ENCODE results near the gene TSHZ3. TPM values are rescaled to one million over a fixed set of nuclear protein-coding genes. Genes with fewer than 3 reads are reported as not detected.

The TSHZ3 gene, protein sequence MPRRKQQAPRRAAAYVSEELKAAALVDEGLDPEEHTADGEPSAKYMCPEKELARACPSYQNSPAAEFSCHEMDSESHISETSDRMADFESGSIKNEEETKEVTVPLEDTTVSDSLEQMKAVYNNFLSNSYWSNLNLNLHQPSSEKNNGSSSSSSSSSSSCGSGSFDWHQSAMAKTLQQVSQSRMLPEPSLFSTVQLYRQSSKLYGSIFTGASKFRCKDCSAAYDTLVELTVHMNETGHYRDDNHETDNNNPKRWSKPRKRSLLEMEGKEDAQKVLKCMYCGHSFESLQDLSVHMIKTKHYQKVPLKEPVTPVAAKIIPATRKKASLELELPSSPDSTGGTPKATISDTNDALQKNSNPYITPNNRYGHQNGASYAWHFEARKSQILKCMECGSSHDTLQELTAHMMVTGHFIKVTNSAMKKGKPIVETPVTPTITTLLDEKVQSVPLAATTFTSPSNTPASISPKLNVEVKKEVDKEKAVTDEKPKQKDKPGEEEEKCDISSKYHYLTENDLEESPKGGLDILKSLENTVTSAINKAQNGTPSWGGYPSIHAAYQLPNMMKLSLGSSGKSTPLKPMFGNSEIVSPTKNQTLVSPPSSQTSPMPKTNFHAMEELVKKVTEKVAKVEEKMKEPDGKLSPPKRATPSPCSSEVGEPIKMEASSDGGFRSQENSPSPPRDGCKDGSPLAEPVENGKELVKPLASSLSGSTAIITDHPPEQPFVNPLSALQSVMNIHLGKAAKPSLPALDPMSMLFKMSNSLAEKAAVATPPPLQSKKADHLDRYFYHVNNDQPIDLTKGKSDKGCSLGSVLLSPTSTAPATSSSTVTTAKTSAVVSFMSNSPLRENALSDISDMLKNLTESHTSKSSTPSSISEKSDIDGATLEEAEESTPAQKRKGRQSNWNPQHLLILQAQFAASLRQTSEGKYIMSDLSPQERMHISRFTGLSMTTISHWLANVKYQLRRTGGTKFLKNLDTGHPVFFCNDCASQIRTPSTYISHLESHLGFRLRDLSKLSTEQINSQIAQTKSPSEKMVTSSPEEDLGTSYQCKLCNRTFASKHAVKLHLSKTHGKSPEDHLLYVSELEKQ
- total RNA-seq = 15.3 to 23.3 TPM (median 17.0 TPM) in 3 replicates
- long read RNA-seq, full-length matches to known transcripts = 4 of 14 reads
- long read RNA-seq, partial matches to known transcripts = 0 of 14 reads
- long read RNA-seq, other reads (novel, unspliced or antisense) = 10 of 14 reads

DNA sequence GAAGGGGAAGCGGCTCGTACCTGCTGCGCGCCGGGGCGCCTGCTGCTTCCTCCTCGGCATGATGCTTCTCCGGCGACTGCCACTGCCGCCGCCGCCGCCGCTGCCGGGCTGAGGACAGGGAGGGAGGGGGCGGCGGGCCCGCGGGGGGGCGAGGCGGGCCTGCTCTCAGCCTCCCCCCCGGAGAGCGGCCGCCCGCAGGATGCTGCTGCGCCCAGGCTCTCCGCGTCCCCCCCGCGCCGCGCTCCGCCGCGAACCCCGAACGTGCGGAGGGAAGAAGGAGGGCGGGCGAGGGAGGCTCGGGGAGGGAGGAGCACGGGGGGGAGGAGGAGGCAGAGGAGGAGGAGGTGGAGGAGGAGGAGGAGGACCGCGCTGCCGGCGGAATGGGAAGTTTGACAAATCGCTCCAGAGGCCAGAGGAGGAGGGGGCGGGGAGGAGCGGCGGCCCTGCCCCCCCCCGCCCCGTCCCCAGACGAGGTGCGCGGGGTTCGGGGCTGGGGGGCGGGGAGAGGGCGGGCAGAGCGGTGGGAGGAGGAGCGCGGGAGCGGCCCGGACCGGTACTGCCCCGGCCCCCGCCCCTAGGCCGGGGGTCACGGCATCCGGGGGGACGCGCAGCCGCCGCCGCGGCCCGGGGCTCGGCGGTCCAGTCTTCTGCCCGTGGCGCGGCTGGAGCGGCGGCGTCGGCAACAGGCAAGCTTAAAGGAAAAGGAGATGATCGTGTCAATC is at the start of gene TSHZ3:
Gene TSHZ3, minus strand, starts transcription at position 277 of the 722 bp plus-strand sequence. Its CDS starts 217 bp downstream, at position 60.
- TF ChIP-seq, protein P1, sequence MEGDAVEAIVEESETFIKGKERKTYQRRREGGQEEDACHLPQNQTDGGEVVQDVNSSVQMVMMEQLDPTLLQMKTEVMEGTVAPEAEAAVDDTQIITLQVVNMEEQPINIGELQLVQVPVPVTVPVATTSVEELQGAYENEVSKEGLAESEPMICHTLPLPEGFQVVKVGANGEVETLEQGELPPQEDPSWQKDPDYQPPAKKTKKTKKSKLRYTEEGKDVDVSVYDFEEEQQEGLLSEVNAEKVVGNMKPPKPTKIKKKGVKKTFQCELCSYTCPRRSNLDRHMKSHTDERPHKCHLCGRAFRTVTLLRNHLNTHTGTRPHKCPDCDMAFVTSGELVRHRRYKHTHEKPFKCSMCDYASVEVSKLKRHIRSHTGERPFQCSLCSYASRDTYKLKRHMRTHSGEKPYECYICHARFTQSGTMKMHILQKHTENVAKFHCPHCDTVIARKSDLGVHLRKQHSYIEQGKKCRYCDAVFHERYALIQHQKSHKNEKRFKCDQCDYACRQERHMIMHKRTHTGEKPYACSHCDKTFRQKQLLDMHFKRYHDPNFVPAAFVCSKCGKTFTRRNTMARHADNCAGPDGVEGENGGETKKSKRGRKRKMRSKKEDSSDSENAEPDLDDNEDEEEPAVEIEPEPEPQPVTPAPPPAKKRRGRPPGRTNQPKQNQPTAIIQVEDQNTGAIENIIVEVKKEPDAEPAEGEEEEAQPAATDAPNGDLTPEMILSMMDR (IDR thresholded peaks at IDR 0.05) = no peak
- peak within 1 kb of the TSS; percentile 72 for H3K27ac Mint-ChIP-seq (ENCODE audit: unreplicated experiment)
- peaks cover 18% of the 10 kb centered on the region for H3K27me3 Mint-ChIP-seq (ENCODE audit: low read depth)
- peaks cover 34% of the 10 kb centered on the region for H3K4me1 Mint-ChIP-seq (ENCODE audit: low read depth)
- DNase-seq (ENCODE audit: low spot score) = no peak
- no peaks in the 10 kb centered on the region for H3K36me3 Mint-ChIP-seq (ENCODE audit: low read depth)
- peak within 1 kb of the TSS; percentile 78 for H3K4me3 Mint-ChIP-seq (ENCODE audit: unreplicated experiment)
- H3K9me3 Mint-ChIP-seq (ENCODE audit: low read depth) = no peaks in the 10 kb centered on the region

DNA sequence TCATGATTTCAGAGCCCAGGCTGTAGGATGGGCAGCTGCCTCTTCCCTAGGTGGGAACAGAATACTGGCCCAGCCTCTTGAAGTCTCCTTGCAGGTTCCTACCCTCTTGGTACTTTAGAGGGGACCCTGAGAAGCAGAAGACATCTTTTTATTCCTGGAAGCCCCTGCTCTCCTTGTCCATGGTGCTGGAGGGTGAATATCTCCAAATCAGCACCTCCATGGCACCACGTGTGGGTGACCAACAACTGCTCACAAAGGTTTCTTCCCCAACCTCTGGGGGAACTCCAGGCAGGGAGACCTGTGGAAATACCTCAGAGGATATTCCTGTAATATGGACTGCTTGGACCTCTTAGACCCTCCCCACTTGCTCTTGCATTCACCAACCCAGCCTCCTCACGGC is 48.1 kb upstream of the TSHZ3 start:
- H3K9me3 Mint-ChIP-seq (ENCODE audit: low read depth) = no peaks in the 10 kb centered on the region
- no peak for DNase-seq (ENCODE audit: low spot score)
- no peak overlapping the region for H3K4me3 Mint-ChIP-seq (ENCODE audit: unreplicated experiment)
- TF ChIP-seq, protein P1 (IDR thresholded peaks at IDR 0.05) = no peak
- H3K36me3 Mint-ChIP-seq (ENCODE audit: low read depth) = no peaks in the 10 kb centered on the region
- no peaks in the 10 kb centered on the region for H3K4me1 Mint-ChIP-seq (ENCODE audit: low read depth)
- H3K27me3 Mint-ChIP-seq (ENCODE audit: low read depth) = peaks cover 39% of the 10 kb centered on the region
- no peak overlapping the region for H3K27ac Mint-ChIP-seq (ENCODE audit: unreplicated experiment)

DNA sequence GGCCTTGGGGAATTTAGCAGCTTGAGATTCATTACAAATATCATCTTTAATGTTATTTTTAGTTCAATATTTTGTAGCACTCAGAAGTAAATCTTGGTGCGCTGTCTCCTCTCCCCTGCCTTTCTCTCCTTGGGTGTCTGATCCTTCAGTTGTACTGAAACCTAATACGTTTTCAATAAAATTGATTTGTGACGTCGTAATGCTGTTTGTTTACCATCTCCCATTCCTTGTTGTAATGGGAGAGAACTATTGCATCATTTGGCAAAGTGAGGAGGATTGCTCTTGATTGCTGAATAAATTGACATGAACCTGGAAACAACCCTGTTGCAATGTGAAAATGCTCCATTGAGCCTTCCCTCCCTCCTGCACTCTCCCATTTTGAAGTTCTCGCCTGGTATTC is 43.2 kb upstream of the TSHZ3 start:
- Mint-ChIP-seq H3K4me3 (ENCODE audit: unreplicated experiment) (no peak overlapping the region), H3K9me3 (ENCODE audit: low read depth) (no peaks in the 10 kb centered on the region)
- DNase-seq (ENCODE audit: low spot score) = no peak

DNA sequence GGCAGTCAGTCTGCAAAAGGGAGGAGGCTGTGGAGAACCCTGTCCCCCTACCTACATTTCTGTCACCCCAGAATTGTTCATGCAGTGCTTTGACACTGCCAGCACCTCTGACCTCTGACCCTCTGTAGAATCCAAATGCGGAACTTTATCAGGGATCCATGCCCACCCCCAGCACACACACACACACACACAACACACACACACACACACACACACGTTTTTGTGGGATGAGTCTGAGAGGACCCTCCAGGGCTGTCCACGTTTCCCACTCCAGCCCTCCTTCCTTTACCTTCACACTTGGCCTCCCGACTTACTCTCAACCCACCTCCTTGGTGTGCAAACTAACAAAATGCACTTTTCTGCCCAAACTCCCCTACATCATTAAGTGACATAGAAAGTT is 42.3 kb upstream of the TSHZ3 start:
- no peaks in the 10 kb centered on the region for H3K4me1 Mint-ChIP-seq (ENCODE audit: low read depth)

More for the DNA sequence above, 43.2 kb upstream of the TSHZ3 start:
- H3K4me1 Mint-ChIP-seq (ENCODE audit: low read depth) = no peaks in the 10 kb centered on the region
- H3K36me3 Mint-ChIP-seq (ENCODE audit: low read depth) = no peaks in the 10 kb centered on the region
- TF ChIP-seq, protein P1 (IDR thresholded peaks at IDR 0.05) = no peak
- peaks cover 6% of the 10 kb centered on the region for H3K27me3 Mint-ChIP-seq (ENCODE audit: low read depth)
- H3K27ac Mint-ChIP-seq (ENCODE audit: unreplicated experiment) = no peak overlapping the region

More for the DNA sequence above, 42.3 kb upstream of the TSHZ3 start:
- no peak for DNase-seq (ENCODE audit: low spot score)
- H3K27me3 Mint-ChIP-seq (ENCODE audit: low read depth) = peaks cover 6% of the 10 kb centered on the region
- no peaks in the 10 kb centered on the region for H3K9me3 Mint-ChIP-seq (ENCODE audit: low read depth)
- TF ChIP-seq, protein P1 (IDR thresholded peaks at IDR 0.05) = no peak
- no peak overlapping the region for H3K4me3 Mint-ChIP-seq (ENCODE audit: unreplicated experiment)
- H3K27ac Mint-ChIP-seq (ENCODE audit: unreplicated experiment) = no peak overlapping the region
- no peaks in the 10 kb centered on the region for H3K36me3 Mint-ChIP-seq (ENCODE audit: low read depth)

Measured in chondrocyte (in vitro differentiated cells).